ENCODE results near the gene VPS13D.
"Not testable (repeated sequence)": the region's sequence is repeated elsewhere in the genome, so short reads cannot be mapped to it uniquely, and the experiment has no call there.

VPS13D gene

DNA sequence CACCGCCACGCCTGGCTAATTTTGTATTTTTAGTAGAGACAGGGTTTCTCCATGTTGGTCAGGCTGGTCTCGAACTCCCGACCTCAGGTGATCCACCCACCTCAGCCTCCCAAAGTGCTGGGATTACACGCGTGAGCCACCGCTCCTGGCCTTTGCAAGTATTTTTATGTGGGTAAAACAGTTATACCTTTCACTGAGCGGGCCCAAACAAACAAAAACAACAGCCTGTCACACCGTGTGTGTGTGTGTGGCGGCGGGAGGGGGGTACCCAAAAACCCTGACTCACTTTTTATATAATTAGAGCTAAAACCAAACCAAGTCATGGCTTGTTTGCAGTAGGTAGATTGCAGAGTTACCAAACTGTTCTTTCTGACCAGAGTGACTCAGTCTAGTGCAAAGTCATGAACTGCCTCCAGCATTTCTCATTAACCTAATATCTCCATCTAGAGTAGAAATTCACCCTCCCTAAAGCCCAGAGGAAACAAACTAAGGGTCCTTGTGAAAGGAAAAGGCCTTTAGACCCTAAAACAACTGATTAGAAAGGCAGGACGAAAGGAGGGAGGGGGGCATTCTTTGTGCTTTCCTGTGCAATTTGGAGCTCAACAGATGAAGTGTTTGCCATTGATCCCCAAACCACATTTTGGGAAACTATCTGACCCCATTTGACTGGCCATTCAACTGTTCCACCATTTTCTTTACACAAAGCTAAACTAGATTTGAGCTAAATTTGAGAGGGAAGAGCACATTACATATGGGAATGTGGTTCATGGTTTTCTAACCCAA lies 207.2 kb downstream of the VPS13D start:
- no peak for DNase-seq

DNA sequence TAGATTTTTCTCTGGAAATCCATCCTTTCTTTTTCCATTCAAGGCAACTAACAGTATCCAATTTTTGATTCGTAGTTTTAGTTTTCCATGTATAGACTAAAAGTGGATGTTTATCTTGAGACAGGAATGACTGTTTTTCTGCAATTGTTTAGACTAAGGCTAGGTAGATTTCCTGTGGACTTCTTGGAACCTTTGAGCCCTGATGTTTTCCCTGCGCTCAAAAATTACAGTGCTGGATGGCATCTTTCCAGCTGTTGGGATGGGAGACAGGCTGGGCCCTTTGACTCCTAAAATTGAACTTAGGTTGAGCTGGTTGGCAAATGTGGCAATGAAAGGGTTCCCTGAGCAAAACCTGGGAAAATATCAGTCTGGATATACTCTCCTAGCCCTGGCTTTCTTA lies 207.8 kb downstream of the VPS13D start:
- DNase-seq: no peak

DNA sequence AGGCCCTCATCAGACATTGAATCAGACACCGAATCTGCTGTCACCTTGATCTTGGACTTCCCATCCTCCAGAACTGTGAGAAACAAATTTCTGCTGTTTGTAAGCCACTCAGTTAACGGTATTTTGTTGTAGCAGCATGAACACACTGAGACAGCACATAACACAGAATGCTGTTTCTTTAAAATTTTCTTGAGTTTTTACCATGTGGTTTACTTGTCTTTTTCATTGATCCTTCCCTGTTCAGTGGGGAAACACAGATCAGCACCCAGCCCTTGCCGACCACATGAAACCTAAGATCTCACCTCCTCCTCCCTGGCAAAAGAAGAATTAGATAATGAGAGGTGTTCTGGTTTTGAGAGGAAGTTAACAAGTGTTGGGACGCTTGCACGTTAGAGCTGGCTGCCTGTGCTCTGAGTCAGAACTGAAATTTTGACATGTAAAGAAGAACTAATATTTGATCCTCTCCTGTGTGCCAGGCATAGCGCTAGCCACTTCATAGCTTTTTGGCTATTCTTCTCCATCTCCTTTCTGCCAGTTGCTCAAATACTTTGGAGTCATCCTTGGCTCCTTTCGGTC lies 208.6 kb downstream of the VPS13D start:
- peak; percentile 52 for DNase-seq

- DNase-seq: no peak
Observed at GRCh38 chr1:12439073-12439472, 209.2 kb downstream of the VPS13D start.

- DNase-seq: no peak
Observed at GRCh38 chr1:12441414-12442105, 211.7 kb downstream of the VPS13D start.

- DNase-seq: no peak
Observed at GRCh38 chr1:12442217-12442616, 212.4 kb downstream of the VPS13D start.

DNA sequence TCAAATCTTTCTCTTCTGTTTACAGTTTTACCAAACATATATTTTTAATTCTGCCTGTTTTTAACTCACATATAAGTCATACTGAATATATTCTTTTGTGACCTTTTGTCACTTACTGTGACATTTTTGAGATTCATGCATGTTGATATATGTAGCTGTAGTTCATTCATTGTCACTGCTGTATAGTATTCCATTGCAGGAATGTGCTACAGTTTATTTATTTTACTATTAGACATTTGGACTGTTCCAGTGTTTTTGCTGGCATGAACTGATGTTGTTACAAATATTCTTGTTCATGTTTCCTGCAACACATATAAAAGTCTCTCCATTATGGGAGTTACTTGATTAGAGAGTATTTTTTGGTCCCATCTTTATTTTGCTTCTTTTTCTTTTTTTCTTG lies 213.3 kb downstream of the VPS13D start:
- no peak for DNase-seq

GRCh38 chr1:12444329-12444841 lies 214.6 kb downstream of the VPS13D start:
- no peak for DNase-seq

DNA sequence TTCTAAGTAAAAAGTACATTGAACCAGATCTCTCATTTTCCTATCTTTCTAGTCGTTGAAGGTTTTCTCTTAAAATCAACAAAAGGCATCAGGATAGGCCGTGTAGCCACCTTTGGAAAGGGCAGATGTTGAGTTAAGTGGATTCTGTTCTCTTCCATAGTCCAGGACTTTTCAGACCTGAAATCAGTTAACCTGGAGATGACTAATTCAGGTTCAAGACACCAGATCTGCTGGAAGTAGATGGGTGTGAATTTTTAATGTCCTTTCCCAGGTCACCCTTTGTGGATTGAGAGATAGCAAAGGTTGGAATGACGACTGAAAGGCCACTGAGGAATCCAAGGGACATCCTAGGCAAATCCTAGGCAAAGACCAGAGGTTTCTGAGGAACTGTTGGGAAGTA lies 215.4 kb downstream of the VPS13D start:
- DNase-seq: no peak

DNA sequence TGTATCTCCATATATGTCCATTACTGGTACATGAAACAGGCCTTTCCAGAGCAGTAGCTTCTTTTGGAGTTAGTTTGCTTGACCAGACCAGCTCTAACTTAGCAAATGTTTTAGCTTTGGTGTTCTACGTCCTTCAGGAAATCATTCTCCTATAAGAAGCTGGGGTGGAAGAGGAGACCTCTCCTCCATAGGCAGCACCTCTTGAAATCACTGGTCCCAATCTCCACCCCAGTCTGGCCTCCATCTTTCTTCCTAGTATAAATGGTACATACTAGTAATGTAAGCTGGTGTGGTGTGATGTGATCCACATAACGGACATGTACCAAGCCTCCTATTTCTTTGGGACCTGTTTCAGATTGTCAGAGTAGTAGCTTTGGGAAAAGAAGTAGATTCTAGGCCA lies 216.8 kb downstream of the VPS13D start:
- no peak for DNase-seq

- DNase-seq: no peak
Observed at GRCh38 chr1:12447307-12447706, 217.5 kb downstream of the VPS13D start.

- DNase-seq: no peak
Observed at GRCh38 chr1:12447849-12448312, 218.1 kb downstream of the VPS13D start.

DNA sequence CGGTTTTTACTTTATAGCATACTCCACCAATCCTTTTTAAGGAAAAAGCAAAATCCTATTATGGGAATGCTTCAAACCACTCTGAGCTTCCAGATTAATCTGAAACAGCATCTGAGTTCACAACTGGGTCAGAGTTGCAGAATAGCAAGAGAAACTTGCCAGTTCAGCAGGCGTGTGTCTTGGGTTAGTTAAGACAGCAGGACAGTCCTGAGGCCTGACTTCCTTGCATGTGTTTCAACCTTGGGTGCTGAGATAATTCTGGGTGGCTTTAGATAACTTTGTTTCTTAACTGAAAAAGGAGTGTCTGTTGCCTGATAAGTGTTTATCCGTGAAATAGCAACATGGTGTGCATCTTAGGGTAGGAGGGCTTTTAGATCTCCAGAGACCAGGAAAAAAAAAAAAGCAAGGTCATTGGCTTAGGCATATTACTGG lies 218.9 kb downstream of the VPS13D start:
- DNase-seq: no peak

DNA sequence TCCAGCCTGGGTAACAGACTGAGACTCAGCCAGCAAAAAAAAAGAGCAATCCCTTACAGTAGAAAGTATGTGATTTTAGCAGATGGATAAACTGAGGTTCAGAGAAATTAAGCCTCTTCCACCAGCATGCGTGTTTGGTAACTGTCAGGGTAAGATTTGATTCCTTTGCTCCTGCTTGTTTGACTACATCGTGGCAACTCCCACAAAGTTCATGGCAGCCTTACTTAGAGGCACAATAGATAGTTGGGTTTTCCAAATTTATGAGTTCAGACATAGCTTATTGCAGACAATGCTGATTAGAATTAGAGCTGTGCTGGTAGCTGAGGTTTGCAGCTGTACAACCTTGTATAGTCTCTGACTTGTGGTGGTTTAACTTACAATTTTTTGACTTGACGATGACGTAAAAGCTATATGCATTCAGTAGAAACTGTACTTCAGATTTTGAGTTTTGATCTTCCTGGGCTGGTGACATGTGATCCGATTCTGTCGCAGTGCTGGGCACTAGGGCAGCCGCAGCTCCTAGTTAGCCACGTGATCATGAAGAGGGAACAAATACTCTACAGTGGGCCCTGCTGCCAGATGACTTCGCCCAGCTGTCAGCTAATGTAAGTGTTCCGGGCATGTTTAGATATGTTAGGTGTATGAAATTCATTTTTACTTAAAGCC lies 220.4 kb downstream of the VPS13D start:
- no peak for DNase-seq

GRCh38 chr1:12450756-12451559 lies 221.1 kb downstream of the VPS13D start:
- DNase-seq: no peak

GRCh38 chr1:12451560-12451900 lies 221.7 kb downstream of the VPS13D start:
- DNase-seq: no peak

DNA sequence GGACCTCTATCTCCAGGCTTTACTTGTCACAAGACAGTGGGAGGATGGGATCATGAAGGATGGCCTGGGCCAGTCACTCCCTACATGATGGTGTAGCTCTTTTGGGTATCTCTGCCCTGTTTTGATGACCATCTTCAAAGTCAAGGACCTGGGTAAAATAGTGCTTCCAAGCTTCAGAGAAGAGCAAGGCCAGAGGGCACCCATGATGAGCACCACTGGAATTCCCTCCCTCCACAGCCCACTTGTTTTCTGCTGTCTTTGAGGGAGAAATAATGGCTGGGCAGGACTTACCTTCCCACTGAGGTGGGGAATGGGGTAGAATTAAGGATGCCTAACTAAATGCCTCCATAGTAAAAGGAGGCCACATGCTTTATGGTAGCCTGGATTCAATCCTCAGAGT lies 222.4 kb downstream of the VPS13D start:
- no peak for DNase-seq

- peak; percentile 55 for DNase-seq
Observed at GRCh38 chr1:12453400-12454343, 223.8 kb downstream of the VPS13D start.

GRCh38 chr1:12454406-12455391 lies 224.9 kb downstream of the VPS13D start:
- DNase-seq: no peak

DNA sequence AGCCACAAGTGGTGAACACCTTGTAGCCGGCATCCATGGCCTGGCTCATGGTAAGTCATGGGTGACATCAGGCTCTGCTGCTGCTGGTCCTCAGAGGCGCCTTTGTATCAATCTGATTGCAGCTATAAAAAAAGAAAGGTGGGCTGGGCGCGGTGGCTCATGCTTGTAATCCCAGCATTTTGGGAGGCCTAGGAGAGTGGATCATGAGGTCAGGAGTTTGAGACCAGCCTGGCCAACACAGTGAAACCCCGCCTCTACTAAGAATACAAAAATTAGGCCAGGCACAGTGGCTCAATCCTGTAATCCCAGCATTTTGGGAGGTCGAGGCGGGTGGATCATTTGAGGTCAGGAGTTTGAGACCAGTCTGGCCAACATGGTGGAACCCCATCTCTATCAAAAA lies 226.3 kb downstream of the VPS13D start:
- DNase-seq: not testable (repeated sequence)
